GM04503 (cell line): ENCODE results near the gene MDFIC.

Experiments used
- DNase-seq: peaks from one replicate; pipeline ENCODE4 v3.0.0-alpha.2; 2012; ENCODE audit warnings: low read depth

Gene MDFIC

DNA sequence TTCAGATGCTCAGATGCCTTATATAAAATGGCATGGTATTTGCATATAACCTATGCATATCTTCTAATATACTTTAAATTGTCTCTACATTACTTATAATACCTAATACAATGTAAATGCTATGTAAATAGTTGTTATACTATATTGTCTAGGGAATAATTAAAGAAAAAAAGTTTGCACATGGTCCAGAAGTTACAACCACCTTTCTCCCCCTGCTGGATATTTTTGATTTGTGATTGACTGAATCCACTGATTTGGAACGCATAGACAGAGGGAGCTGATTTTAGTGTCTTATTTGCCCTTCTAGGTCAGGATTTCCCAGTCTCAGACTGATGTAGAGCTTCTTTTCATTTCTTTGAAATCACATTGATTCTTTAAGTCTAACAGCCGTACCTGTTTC is 31.8 kb downstream of the MDFIC start:
- DNase-seq = no peak

DNA sequence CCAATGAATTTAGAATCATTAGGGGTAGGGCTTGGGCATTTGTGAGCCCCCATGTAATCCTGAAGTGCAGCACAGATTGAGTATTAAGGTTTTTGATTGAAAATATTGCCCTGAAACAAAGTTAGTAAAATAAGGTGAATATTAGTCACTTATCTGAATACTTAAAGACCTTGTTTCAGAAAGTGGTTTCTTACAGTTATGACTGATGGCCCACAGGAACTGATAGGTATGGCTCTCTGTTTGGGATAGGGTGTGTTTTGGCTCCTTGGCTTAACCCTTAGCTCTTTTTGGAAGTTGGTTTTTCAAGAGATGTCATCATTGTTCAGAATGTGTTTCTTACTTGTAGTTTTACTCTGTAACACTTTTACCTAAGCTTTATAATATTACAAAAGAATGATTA is 34.8 kb downstream of the MDFIC start:
- no peak for DNase-seq

DNA sequence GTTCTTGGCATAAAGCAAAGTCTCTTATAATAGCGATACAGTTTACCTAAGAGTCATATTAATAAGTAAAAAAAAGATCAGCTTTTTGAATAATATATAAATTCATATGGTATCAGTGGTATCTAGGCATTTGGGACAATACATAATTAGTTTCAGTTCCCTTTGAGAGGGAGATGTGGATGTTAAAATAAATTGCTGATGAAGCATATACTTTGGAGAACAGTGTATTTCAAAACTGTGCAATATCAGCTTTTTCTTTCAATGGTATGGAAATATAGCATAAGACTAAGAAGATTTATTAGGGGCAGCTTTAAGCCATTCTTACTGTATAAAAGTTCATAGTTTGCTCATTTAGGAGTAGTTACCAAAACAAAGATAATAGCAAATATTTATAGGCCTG is 35.5 kb downstream of the MDFIC start:
- DNase-seq = no peak

DNA sequence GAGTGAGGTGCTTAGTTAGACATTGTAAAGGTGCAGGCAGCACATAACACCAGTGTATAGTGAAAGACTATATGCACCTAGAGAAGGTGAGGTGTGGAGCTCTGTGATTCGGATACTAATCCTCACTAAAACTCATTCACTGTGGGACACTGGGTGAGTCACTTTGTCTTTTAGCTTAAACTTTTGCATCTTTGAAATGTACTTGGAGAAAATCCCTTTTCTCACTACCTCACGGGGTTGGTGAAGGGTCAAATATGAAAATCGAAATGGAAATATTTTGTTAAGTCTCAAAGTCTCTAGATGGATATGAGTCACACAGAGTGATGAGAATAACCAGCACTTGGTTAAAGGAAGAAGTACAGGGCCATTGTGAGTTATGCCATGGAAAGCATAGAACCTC is 38.0 kb downstream of the MDFIC start:
- DNase-seq = no peak

DNA sequence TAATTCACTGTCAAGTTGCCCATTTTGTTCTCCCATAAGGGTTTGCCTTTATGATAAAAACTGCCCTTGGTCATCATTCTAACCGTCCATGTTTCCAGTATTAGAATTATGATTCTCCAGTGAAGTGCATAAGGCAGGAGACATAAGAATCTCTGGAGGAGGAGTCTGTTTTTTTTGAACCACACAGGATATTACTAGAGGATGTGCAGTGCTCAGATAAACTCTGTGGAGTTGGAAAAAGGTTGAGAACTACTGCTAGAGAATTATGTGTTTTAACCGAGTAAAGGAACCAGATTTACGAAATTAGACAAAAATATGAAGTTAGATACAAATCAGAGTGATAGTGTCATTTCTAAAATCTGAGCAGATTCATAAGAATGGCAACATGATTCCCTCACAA is 40.5 kb downstream of the MDFIC start:
- no peak for DNase-seq

DNA sequence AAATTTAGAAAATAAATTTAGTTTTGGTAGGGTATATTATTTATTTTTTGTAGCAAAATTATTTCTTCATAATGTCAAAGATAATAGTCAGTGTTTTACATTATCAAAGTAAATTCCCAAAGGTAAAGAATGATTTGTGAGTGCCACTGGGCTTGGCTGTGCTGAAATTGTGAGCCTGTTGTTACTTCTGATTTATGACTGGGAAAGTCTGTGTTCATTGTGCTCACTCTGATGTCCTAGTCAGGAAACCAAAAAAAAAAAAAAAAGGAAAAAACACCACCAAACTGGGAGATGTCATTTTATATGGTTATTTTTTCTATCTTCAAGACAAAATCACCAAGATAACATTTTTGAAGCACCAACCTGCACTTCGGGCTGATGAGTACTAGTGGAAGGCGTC is 44.3 kb downstream of the MDFIC start:
- no peak for DNase-seq

DNA sequence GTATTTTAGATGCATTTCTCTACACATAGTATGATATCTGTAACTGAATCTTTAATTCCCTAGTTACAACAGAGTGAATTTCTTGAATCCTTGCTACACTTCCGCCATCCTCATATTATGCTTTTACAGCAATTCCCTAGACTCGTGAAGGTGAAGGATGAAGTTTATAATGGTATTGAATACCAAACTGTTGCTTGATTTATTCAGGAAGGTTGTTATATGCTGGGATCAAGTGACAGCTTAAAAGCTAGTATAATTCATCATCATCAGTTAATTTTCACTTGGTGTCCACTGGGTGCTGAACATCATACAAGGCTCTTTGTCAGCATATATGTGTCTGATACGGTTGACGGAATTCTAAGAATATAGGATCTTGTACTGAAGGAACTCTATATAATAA is 47.2 kb downstream of the MDFIC start:
- DNase-seq = no peak

DNA sequence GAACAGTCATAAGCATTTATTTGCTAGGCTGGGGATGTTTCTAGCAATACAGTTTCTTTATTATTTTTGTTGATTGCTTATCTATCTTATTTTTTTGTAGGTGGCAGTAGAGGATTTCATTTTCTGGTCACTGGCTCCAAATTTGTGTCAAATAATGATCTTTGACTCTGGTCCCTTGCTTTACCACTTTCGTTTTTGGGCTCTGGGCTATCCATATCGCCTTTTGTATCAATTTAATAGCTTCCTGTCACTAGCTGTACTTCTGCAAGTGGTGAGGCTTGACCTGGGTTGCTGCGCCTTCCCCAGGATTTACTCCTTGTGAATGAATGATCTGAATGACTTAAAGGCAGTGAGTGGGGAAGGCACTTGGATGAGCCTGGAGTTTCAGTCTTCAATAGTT is 48.4 kb downstream of the MDFIC start:
- DNase-seq = no peak

DNA sequence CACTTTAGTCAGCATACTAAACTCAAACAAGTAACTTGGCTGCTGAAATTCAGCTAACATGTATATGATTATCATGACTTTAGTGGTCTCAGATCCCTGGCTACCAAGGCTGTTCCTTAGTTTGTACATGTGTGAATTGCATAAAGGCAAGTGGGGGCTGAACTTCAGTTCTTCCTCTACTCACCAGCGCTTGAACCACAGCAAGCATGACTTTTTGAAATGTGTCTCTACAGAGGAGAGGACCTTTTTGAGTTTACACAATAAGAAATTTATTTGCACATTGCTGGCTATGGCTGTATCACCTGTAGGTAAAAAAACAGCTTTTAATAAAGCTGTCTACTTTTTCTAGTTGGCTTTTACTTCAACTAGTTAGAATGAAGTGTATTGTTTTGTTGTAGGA is 48.8 kb downstream of the MDFIC start:
- no peak for DNase-seq

DNA sequence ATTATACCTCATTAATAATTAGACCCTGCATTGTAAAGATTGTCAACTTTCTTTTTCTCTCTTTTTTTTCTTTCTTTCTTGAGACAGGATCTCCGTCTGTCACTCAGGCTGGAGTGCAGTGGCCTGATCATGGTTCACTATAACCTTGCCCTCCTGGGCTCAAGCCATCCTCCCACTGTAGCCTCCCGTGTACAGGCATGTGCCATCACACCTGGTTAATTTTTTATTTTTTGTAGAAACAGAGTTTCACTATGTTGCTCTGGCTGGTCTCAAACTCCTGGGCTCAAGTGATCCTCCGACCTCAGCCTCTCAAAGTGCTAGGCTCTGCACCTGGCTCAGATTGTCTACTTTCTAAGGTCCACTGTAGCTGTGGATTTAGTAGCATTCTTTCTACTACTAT is 50.7 kb downstream of the MDFIC start:
- DNase-seq = no peak

DNA sequence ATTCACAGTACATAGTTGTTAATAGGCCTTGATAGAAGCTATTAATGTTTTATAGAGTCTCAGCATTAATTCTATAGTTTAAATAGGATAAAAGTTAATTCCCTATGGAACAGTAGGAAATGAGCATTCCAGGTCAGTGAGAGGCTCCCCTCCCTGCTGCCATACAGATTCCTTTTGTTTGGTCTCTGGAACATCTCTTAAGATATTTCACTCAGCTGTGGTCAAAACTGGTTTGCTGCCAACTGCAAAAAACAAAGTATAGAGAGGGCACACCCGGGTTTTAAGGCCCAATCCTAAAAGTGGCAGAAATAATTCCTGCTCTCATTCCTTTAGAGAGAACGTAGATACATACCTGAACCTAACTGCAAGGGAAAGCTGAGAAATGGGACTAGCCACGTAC is 51.3 kb downstream of the MDFIC start:
- peak; percentile 26 for DNase-seq

DNA sequence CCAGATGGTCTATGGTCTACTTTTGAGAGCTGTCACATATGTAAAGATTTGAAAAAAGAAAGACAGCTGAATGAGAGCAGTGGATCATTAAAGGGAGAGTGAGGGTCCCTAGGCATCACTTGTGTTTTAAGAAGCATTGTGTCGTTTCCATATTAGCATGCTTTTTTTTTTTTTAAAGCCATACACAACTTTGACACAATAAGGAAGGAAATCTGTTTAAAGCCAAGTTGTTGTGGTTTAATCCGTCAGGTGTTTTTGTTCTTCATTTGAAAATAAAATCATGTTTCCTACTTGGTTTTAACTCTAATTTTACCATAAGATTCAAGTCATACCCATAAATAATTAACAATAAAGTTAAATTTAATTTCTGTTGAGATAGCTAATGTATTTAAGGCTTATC is 53.5 kb downstream of the MDFIC start:
- DNase-seq = no peak

DNA sequence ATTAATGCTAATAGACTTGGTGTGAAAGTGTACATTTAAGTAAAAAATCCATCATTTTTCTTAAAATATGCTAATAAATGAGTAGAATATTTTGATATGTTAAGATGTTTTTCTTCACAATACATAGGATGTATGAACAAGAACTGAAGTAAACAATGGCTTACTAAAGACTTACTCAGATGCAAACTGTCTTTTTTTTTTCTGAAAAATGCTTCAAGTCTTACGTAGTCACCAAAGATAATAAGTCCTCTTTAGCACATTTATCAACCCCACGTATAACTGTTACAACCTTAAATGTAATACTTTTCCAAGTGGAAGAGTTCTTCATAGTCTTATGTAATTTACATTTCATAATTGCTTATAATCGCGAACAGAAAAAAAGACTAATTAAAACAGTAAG is 54.8 kb downstream of the MDFIC start:
- DNase-seq = no peak

DNA sequence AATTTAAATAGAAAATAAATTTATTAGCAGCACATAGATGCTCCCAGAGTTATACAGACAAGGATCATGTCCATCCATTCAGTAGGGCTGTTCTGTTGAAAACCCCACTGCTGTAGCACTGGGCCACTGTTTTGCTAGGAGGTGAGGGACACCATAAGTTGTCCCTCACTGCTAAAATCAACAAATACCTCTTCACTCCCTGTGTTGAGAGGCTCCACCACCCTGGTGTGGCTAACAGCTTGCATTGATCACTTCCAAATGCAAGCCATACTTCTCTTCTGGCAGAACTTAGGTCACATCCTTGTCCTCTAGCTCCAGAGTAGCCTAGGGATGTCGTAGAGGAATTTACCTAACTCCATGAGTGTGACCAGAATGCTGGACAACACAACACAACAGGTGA is 55.4 kb downstream of the MDFIC start:
- no peak for DNase-seq

DNA sequence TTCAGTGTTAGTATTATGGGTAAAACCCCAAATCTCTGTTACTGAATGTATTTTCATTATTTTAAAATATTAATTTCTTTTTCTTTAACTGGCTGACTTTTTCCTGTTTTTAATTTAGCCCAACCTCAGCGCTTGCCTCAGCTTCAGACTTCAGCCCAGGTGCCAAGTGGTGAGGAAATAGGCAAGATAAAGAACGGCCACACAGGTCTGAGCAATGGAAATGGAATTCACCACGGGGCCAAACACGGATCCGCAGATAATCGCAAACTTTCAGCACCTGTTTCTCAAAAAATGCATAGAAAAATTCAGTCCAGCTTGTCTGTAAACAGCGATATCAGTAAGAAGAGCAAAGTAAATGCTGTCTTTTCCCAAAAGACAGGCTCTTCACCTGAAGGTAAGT is 57.5 kb downstream of the MDFIC start:
- DNase-seq = no peak

DNA sequence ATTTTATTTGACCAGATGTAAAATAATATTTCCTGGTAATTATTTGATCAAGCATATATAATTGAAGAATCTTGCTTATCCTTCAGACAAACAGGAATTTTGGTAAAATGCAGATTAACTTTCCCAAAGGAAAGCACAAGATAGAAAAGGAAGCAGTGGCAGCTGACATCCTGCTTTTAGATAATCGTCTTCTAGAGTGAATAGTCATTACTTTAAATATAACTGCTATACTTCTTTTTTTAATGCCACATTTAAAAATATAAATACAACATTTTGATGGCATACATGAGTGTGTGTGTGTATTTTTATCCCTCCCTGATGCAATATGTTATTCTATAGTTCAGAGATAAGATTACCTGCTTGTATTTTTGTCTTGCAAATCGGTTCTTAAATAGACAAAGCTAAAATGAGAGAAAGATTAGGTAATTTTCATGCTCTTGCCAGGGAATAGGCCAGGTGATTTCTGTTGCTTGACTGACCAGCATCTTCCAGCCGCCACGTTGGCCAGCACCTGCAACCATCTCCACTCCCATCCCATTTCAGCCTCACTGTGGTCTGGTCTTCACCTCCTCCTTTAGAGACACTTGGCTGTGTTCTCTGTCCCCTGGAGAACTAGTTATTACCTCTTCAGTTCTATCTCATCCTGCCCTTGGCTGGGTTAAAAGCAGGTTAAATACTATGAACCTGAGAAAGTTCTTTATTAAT is 58.1 kb downstream of the MDFIC start:
- DNase-seq = no peak

DNA sequence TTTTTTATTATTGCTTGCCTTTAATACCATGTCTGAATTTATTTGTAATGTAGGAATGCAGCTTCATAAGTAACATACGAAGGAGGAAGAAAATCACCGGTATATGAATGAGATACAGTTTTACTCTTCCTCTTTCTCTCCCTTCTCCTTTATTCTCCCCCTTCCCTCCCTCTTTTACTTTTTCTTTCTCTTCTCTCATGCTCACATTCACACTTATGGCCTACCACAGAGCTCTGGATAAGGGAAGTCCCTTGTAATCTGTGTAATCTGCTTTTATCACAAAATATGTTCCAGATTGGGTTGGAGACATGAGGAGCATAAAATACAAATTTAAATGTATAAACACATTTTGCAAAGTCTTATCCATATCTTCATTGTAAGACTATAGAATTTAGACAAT is 59.4 kb downstream of the MDFIC start:
- DNase-seq = no peak

DNA sequence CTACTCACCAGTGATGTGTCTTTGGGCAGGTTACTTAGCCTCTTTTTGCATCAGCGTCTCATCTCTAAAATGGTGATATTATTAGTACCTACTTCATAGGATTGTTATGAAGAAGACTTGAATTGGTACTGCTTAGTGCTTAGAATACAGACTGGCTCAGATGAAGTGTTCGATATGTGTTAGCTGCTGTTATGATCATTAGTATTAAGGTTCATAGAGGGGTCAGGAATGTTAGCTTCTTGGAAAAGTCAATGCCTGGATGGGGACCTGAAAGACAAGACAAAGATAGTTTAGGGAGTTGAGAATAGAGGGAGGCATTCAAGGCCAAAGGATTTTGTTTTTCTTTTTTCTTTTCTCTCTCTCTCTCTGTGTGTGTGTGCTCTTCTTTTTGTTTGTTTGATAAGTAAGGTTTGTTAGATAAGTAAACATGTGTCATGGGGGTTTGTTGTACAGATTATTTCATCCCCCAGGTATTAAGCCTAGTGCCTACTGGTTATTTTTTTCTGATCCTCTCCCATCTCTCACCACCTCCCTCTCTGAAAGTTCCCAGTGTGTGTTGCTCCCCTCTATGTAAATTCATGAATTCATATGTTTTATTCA is 63.3 kb downstream of the MDFIC start:
- no peak for DNase-seq

DNA sequence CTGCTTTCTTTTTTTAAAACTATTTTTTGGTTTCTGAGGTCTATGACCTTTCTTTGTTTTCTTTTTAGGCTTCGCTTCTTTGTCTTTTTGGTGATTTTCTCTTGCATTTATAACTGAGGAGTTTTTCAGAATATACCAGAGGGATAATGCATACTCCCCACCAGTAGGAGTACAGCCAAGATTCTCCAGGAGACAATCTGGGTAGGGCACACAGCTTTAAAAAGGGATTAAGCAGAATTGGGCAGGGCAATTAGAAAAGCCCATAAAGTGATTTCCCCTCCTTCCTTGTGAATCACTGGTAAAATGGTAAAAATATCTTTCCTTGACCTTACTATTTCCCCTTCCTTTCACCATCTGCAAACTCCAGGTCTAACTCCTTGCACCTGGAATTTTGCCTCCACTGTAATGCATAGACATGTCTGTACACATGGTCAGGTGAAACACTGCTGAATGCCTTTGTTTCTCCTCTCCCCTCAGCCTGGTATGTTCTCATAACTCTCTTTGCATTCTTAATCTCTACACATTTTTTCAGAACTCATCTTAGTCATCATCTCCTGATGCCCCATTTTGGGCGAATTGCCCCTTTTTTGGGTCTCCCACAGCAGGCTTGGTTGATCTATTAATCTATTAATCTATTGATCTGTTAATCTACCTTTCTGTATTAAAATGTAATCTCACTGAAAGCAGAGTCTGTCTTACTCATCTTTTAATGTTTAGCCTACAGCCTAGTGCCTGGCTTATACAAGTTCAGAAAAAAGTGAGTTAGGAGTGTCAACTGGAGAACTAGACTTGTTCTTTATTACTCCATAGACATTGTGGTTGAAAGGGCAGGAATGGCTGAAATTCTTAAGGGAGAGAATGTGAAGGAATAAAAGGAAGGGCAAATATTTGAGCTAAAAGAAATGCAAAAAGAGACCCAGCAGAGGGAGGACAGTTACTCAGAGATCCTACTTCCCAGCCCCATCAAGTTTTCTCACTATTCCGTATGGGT is 64.6 kb downstream of the MDFIC start:
- DNase-seq = no peak

DNA sequence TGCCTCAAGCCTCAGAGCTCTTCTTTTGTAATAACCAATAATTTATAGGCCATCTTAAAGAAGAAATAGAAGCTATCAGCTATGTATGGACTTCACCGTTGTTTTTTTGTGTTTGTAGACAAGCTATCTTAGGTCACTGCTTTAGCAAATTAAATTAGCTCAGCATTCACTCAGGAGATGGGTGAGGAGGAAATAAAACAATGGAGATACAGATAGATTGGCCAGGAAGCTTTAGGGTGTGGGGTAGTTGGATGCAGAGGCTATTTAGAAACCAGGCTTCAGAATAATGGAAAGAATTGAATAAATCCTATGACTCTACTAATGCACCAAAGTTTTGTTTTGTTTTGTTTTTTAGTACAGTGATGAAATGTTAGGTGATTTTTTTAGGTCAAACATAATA is 66.1 kb downstream of the MDFIC start:
- no peak for DNase-seq

DNA sequence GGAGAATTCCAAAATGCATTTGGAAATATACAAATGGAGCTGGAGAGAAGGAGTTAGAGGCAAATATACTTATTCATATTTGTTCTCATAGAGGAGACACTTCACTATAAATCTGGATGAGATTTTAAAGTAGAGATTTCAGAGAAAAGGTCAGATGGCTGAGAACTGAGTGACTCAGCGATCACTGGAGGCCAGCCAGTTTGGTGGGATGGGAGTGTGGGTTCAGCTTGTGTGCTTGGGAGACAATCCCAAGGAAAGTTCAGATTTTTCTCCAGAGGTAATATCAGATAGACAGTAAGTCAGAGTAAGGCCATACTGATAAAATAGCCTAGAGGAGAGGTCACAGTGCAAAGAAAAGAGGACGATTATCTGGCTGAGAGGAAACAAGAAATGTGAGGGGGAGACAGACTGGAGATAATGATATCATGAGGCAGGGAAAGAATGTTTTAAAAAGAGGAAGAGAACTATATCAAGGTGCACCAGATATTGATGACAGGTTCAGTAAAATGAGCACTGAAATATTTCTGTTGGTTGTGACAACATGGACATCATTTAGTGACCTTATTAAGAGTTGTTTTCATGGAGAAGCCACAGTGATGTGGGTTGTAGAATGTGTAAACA is 67.0 kb downstream of the MDFIC start:
- DNase-seq = peak; percentile 26

DNA sequence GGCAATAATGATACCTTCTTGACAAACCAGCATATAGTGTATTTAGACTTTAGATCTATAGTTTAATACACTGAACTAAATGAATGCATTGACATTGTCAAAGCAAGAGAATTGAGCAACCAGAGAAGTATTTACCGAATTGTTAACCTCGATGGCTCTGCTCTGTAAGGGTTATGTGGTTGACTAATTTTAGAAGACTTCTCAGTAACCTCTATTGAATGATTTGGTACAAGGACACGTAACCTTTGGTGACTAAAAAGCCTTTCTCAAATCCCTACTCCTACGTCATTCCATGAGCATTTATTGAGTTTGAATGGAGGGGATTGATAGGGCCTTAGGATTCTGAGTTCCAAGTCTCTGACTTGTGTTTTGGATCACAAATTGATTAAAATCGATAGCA is 67.6 kb downstream of the MDFIC start:
- no peak for DNase-seq
